Measurements from ENCODE around the gene PDE4D.

Gene PDE4D

GRCh38 chr5:59732301-59732700 is 161.2 kb downstream of the PDE4D start:
- DNase-seq, result no peak

GRCh38 chr5:59731809-59732208 is 161.7 kb downstream of the PDE4D start:
- DNase-seq, result no peak

- DNase-seq, result no peak
These were observed 163.7 kb downstream of the PDE4D start for GRCh38 chr5:59729820-59730219.

DNA sequence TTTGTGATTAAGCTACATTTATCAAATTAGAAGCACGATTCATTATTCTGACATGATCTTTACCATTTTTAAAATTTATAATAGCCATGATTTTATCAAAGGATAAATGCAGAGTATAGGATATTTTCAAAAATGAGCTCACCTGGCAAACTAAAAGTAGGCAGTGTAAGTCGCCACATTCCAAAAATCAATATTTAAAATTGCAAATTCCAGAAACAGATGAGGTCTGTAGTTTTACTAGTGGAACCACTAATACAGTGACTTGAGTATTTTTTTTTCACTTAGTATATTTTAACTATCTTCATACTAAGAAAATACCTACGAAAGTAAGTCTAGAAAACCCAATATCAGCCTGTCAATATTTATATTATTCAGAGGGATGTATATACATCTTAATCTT is 164.2 kb downstream of the PDE4D start:
- no peak for DNase-seq

- no peak for DNase-seq
These were observed 165.2 kb downstream of the PDE4D start for GRCh38 chr5:59728356-59728755.

DNA sequence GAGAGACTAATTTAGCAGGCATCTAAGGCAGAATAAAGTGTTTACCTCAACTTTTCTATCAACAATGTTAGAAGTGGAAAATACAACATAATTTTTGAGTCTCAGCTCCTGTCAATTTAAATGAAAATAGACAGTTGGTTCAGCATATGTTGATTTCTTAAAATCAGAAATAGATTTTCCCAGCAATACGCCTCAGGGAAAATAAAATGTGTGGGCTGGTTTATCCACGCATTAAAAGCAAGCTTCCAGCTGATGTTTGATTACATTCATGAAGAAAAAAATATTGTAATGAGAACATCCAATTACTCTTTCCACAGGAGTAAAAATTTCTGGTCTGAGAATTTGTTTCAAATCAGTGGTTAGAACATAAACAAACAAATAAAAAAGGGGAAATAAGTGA is 166.3 kb downstream of the PDE4D start:
- no peak for DNase-seq

DNA sequence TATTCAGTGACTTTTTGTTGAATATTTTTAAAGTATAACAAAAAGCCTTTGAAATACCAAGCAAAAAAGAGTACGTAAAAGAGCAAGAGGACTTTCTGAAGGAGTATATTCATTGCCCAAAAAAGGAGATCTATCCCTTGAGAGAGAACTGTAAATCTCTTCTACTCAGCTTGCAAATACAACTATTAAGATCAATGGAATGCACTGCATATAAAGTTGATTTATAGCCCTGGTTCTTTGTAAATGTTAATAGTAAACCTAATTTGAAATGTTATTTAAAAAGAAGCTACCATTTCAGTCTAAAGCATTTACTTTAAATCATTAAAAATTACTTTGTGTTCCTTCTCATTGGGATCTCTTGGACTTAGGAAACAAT is 168.1 kb downstream of the PDE4D start:
- DNase-seq, result peak; percentile 38

DNA sequence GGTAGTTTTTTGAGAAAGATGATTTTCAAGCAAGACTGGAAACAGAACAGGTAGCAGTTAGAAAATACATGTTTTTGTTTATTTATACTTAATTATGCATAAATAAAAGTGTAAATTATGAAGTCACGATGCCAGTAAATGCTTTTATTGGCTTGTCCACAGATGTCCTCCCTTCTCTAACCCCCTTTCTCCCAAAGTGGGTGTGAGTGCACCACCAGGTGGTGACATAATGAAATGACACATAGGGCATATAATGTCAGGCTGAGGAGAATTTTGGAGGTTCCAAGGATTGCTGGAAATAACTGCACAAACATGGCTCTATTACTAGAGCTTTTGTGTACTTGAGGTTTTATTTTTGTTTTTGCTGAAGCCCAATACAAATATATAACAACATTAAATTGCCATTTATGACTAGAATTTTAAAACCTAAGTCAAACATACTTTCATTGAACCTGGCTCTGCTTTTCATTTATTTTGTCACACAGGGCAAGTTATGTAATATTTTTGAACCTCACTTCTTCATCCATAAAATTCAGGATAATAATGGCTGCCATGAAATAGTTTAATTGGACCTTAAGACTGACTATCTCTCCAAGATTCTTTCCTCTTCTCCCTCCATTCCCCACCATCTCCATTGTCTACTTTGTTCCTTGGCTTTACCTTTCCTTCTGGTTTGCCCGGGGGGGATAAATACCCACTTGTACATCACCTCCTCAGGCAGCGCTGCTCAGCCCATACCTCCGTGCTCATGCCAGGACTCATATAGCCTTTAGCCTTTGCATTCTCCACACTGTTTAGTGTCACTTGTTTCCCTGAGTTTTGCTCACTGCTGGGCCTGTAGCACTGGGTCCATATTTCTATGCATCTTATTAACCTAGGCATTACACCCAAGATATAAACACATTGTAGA is 168.8 kb downstream of the PDE4D start:
- peak; percentile 56 for DNase-seq

DNA sequence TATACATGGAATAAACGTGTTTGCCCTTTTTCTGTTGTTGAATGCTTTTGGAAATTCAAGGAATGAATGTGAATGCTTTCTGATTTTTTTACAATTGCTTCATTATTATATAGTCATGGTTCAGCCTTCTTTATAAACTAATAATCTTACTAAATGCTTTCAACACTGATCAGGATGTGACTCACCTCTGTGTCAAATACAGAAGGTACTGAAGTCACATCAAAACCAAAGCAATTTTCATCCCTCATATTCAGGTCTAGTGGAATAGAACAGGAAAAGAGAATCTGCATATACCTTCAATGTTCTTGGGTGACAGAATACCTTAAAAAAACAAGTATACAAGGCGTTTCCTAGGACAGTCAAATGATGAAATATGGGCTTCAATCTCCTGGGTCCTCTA is 170.7 kb downstream of the PDE4D start:
- peak; percentile 37 for DNase-seq

GRCh38 chr5:59721741-59722140 is 171.8 kb downstream of the PDE4D start:
- DNase-seq, result no peak

GRCh38 chr5:59720063-59720462 is 173.5 kb downstream of the PDE4D start:
- no peak for DNase-seq

- no peak for DNase-seq
These were observed 176.5 kb downstream of the PDE4D start for GRCh38 chr5:59716966-59717500.

DNA sequence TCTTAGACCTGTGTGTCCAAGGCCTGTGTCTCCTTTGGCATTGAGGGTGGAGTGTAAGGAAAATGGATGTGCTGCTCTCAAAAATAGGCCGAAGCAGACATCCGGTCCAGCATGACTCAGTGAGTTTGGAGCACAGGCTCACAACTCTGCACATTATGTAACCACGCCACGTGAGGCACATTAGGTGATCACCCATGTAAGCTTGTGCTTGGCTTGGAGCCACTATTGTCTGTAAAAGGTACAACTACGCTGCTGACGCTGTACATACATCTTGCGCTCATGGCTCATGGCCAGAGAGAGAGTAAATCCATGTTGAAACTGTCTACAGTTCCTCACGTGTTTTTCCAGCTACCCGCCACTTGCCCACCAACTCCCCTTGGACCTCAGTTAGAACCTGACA is 177.5 kb downstream of the PDE4D start:
- DNase-seq, result no peak

DNA sequence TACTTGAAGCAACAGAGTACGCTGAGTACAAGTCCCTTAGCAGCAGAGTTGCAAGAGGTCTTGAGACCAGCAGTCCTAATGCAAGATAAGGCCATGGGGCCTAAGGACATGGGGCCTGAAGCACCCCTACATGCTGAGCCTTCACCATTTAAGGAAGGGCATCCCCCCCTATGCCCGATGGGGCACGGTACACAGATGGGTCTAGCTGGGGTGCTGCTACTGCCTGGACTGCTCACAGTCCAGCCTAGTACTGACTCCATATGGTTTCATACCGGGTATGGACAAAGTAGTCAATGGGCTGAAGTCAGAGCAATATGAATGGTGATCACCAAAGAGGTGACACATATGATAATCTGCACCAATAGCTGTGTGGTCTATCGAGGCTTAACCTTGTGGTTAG is 178.3 kb downstream of the PDE4D start:
- no peak for DNase-seq

- no peak for DNase-seq
These were observed 180.1 kb downstream of the PDE4D start for GRCh38 chr5:59713498-59713844.

DNA sequence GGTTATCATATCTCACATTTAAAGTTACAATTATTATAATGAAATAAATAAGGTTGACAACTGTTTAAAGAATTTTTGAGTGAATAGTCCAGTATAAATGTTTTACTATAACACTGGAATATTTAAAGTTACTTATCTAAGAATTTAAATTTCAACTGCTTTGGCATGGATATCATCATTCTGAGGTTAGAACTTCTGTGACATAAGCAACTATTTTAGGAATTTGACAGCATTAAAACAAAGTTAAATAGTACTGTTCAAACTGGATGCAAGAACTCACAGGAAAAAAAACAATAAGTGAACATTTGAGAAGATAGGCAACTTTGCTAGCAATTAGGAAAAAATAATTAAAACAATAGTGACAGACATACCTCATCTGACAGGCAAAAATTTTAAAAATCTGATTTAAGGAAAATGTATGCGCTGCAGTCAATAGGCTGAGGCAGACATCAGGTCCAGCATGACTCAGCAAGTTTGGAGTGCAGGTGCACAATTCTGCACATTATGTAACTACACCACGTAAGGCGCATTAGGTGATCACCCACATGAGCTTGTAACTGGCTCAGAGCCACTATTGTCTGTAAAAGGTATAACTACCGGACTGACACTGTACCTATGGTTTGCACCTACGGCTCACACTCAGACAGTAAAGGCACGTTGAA is 180.6 kb downstream of the PDE4D start:
- DNase-seq, result no peak

GRCh38 chr5:59711310-59711709 is 182.2 kb downstream of the PDE4D start:
- DNase-seq, result no peak

DNA sequence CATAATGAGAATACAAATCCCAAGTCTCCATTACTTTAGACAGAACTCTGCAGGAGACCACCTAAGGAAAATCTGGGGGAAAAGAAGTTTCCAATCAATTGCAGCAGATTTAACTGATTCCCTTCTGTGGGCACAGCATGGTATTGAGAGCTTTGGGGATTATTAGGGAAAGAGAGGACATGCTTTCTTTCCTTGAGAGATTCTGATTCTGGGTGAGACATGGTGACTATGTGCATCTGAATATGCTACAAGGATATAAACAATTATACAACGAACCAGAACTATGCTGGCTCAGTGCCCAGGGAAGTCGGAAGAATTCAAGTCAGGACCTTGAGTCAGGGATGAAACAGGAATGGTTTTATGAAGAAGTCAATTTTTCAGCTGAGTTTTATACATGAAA is 183.7 kb downstream of the PDE4D start:
- peak; percentile 77 for DNase-seq

- peak; percentile 14 for DNase-seq
These were observed 184.1 kb downstream of the PDE4D start for GRCh38 chr5:59709346-59709821.

DNA sequence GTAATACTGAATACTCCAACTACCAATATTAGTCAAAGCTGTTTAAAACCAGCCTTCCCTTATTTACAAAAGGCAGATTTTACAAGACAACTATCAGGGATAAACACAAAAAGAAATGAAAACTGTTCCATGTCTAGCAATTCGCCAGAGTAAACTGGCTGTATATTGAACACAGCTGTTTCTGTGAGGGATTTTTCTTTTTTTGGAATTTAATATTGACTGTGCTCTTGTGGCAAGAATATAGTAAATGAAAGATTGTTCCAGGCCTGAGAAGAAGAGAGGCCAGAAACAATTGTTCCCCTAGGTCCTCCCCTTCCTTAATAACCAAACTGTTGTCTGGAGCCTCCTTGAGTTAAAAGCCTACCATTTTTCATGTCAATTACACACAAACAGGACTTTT is 188.6 kb downstream of the PDE4D start:
- DNase-seq, result no peak

- no peak for DNase-seq
These were observed 189.7 kb downstream of the PDE4D start for GRCh38 chr5:59703789-59704188.

- no peak for DNase-seq
These were observed 195.0 kb downstream of the PDE4D start for GRCh38 chr5:59698207-59699178.

GRCh38 chr5:59694411-59694810 is 199.1 kb downstream of the PDE4D start:
- no peak for DNase-seq
